Brain microvascular endothelial cell (primary cell): ENCODE measurements around the gene NOTCH1.

Source experiments
- DNase-seq: peaks from one replicate; pipeline ENCODE4 v3.0.0-alpha.2; 2020
- H3K27ac ChIP-seq: fragments of 250-450 bp; sonication (Bioruptor Pico); 2 replicates; pipeline ENCODE4 v1.5.1; 2020; ENCODE audit warnings: mild to moderate bottlenecking, moderate library complexity
- H3K27me3 ChIP-seq: fragments of 250-450 bp; sonication (Bioruptor Pico); replicated peaks from 2 replicates; pipeline ENCODE4 v1.5.1; 2020; ENCODE audit warnings: mild to moderate bottlenecking
- H3K36me3 ChIP-seq: fragments of 250-450 bp; sonication (Bioruptor Pico); replicated peaks from 2 replicates; pipeline ENCODE4 v1.5.1; 2020; ENCODE audit warnings: mild to moderate bottlenecking
- H3K4me3 ChIP-seq: 2 replicates; pipeline ENCODE4 v1.5.1; 2011; ENCODE audit warnings: low read depth, mild to moderate bottlenecking, control low read depth, low read length, moderate library complexity
- in situ Hi-C: cut with HindIII; loops from 2 replicates; pipeline ENCODE4 v1.10.0; 2017; ENCODE audit warnings: low sequenced_read_pairs, low pct_ligation_motif_present
- TF ChIP-seq, protein P1 (sequence below): IDR thresholded peaks from 2 replicates; pipeline ENCODE4 v1.5.1; 2011; ENCODE audit warnings: low read depth, mild to moderate bottlenecking, moderate library complexity, low read length, control low read depth, inconsistent platforms; ENCODE audit errors: missing control alignments

NOTCH1 gene

DNA sequence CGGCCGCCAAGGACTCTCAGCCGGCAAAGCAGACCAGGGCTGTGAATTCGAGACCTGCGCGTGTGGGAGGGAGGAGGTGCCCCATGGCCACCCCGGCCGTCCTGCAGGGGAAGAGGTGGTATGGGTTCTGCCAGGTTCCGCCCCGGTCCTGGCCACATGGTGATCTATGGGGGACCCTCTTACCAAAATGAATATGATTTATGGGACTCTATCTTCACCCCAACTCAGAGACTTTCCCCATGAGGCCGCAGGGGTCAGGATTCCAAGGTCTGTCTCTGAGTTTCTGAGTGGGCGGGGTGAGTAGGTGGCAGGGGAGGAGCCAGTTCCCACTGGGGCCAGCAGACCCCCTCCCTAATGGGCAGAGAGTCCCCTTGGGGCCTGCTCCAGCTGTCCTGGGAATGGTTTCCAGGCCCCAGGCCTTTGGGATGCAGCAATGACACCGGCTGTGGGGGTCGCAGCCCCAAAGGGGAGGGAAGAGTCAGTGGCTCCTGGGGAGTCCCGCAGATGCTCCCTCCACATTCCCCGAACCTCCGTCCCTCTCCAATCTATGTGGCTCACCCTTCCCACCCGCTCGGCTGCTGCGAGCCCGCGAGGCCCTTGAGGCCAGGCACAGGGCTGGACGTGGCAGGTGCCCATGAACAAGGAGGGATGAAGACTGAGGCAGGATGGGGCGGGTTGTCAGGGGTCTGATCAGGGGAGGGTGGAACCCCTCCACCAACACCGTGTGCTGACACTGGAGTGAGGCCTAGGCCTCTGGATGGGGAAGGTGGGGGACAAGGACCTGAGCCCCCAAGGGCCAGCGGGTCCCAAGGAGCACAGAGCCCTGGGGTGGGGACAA is 20.1 kb upstream of the NOTCH1 start:
- no peak for DNase-seq
- Histone ChIP-seq H3K36me3 (no peaks in the 10 kb centered on the region), H3K27me3 (no peaks in the 10 kb centered on the region), H3K4me3 (no peak overlapping the region), H3K27ac (no peak overlapping the region)
- in situ Hi-C loops, result no loop called here
- TF ChIP-seq, protein P1, sequence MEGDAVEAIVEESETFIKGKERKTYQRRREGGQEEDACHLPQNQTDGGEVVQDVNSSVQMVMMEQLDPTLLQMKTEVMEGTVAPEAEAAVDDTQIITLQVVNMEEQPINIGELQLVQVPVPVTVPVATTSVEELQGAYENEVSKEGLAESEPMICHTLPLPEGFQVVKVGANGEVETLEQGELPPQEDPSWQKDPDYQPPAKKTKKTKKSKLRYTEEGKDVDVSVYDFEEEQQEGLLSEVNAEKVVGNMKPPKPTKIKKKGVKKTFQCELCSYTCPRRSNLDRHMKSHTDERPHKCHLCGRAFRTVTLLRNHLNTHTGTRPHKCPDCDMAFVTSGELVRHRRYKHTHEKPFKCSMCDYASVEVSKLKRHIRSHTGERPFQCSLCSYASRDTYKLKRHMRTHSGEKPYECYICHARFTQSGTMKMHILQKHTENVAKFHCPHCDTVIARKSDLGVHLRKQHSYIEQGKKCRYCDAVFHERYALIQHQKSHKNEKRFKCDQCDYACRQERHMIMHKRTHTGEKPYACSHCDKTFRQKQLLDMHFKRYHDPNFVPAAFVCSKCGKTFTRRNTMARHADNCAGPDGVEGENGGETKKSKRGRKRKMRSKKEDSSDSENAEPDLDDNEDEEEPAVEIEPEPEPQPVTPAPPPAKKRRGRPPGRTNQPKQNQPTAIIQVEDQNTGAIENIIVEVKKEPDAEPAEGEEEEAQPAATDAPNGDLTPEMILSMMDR, result no peak

DNA sequence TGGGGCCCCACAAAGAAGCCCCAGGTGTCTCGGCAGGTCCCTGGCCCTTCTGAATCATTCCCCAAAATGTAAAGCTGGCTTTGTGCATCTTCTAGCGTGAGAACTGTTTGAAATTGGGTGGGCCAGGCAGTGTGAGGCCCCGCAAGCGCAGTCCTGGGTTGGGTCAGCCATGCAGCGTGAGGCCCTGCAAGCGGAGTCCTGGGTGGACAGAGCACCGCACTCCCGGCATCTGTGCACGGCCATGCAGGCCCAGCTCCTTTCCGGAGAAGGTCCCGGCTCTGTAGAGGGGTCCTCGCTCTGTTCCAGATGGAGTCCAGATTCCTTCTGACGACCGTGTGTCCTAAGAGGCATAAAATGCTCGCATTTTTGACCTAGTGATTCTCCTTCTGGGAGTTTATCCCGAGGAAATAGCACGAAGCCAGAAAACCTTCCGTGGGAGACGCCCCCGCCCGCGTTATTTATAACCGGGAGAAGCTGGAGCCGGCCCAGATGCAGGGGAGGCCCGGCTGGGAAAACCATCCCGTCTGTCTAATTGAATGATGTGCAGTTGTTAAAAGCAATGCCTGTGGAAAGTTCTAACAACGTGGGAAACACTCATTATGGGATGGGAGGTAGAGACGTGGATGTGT is 19.4 kb upstream of the NOTCH1 start:
- in situ Hi-C loops, result no loop called here
- no peaks in the 10 kb centered on the region for H3K27me3 ChIP-seq
- H3K36me3 ChIP-seq, result no peaks in the 10 kb centered on the region
- DNase-seq, result no peak
- no peak overlapping the region for H3K27ac ChIP-seq
- no peak overlapping the region for H3K4me3 ChIP-seq
- TF ChIP-seq, protein P1, result no peak

DNA sequence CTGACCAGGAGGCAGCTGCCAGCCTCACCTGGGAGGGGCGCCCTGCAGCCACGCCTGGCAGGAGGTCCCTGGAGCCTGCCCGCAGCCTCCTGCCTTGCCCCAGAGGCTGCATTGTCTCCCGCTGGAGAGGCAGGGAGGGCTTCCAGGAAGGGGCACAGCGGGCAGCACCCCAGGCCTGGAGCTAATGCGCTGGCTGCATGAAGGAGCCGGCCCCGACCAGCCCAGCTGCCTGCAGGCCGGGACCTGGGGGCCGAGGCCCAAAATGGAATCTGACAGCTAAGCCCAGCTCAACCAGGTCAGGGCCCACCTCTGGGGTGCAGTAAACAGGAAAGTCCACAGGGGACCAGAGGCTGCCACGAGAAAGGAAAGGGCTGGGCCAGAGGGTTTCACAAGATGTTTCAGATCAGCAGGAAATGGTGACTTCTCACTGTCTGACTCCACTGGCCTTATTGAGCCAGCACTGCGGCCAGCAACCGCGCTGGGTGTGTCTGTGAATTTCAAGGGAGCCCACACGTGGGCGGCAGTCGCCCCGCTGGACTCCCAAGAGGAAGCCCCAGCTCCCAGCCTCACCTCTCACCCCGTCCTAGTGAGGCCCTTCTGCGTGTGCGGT is 18.6 kb upstream of the NOTCH1 start:
- TF ChIP-seq, protein P1, result peak; percentile 36
- Histone ChIP-seq H3K27ac (no peak overlapping the region), H3K4me3 (no peak overlapping the region)

DNA sequence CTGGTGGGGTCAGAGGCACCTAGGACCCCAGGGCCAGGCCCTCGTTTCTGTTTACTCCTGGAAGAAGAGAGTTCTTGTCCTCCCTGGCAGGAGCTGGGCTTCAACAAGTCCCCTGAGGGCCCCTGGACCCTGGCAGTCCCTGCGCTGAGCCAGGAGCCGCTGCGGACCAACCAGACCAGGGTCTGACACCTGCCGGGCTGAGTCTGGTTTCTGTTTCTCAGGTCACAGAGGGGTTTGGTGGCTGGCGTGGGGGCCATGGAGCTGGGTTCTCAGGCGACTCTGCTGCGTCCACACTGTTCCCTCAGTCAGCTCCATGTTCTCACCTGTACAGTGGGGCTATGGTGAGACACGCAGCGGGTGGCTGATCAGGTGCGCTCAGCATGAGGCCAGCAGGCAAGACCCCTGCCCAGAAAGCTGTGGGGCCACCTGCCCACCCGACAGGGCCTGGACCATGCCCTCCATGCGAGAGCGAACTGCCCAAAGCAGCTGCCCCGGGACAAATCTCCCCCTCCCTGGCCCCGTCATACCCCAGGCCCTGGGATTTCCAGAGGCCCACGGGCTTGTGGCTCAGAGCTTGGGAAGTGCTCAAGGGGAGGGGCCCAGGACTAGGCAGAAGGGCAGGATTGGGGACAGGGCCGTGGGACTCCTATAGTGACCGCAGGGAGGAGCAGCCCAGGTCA is 17.9 kb upstream of the NOTCH1 start:
- Histone ChIP-seq H3K27ac (no peak overlapping the region), H3K4me3 (no peak overlapping the region), H3K36me3 (no peaks in the 10 kb centered on the region), H3K27me3 (no peaks in the 10 kb centered on the region)
- in situ Hi-C loops, result no loop called here
- no peak for DNase-seq
- TF ChIP-seq, protein P1, result no peak

More for the DNA sequence above, 18.6 kb upstream of the NOTCH1 start:
- in situ Hi-C loops, result no loop called here
- DNase-seq, result peak; percentile 65
- no peaks in the 10 kb centered on the region for H3K36me3 ChIP-seq
- no peaks in the 10 kb centered on the region for H3K27me3 ChIP-seq

DNA sequence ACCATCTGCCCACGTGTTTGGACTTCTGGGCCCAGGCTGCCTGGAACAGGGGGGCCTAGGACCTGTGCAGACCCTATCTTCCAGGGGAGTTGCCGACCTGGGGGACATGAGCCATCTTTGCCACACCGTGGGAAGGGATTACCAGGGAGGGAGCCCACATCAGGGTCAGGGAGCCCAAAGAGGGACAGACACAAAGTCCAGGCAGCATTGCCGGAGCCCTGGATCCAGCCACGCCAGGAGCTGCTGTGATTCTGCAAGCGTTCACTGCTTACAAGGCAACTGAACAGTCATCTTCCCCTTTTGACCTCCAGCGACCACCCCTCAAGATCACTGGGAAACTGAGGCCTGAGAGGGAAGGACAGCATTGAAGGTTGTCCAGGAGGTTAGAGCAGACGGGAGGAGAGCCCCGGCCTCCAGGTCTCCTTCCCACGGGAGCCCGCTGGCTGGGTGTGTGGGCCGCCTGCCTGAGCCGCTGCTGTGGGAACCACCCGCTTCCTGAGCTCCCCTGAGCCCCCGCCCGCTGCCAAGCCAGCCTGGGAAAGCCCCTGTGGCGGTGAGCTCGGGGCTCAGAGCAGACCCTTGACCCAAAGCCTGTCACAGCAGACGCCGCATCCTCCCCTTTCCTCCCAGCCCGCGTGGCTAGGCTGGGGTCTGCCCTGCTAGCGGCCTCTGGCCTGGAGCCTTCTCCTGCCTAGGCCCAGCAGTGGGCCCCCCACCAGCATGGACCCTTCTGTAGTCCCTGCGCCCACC is 17.1 kb upstream of the NOTCH1 start:
- TF ChIP-seq, protein P1, result no peak
- in situ Hi-C loops, result no loop called here
- Histone ChIP-seq H3K4me3 (no peak overlapping the region), H3K36me3 (no peaks in the 10 kb centered on the region), H3K27ac (no peak overlapping the region), H3K27me3 (no peaks in the 10 kb centered on the region)
- no peak for DNase-seq
